T follicular helper cell (primary cell): ENCODE data around the gene TMEM238.

Source experiments
- DNase-seq: peaks from one replicate; pipeline ENCODE4 v3.0.0-alpha.2; 2020; ENCODE audit warnings: low read depth

TMEM238 gene

GRCh38 chr19:55377356-55378131 lies 6.5 kb downstream of the TMEM238 start:
- DNase-seq = no peak

DNA sequence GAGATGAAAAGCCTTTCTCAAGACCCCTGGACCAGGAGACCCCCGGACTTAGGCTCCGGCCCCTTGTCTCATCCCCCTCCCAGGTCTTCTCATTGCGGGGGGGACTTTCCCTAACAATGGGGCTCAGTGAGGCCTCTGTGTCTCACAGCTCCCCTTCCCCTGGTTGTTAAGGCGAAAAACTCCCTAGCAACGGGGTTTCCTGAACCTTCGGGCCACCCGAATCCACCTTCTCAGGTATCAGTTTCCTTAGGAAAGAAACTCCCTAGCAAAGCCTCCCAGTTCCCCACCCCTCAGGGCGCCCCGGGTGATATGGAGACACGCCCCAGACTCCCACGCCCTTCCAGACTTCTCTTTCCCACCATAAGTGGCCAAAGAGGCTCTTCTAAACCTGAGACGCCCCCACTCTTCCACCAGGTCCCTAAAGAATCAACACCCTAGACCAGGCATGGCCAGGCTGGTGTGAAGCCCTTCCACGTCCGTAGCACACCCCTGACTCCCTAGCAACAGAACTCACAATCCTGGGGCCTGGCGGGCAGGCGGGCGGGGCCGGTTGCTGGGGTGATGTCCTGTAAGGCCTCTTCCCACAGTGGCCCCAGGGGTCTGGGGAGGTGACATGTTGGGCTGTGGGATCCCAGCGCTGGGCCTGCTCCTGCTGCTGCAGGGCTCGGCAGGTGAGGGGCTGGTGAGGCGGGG lies 7.7 kb downstream of the TMEM238 start, which contains the start of gene TMEM190:
TSS of gene TMEM190 (plus strand) at position 586 of the 693 bp plus-strand sequence. CDS start at position 614, 28 bp downstream.
- no peak for DNase-seq

DNA sequence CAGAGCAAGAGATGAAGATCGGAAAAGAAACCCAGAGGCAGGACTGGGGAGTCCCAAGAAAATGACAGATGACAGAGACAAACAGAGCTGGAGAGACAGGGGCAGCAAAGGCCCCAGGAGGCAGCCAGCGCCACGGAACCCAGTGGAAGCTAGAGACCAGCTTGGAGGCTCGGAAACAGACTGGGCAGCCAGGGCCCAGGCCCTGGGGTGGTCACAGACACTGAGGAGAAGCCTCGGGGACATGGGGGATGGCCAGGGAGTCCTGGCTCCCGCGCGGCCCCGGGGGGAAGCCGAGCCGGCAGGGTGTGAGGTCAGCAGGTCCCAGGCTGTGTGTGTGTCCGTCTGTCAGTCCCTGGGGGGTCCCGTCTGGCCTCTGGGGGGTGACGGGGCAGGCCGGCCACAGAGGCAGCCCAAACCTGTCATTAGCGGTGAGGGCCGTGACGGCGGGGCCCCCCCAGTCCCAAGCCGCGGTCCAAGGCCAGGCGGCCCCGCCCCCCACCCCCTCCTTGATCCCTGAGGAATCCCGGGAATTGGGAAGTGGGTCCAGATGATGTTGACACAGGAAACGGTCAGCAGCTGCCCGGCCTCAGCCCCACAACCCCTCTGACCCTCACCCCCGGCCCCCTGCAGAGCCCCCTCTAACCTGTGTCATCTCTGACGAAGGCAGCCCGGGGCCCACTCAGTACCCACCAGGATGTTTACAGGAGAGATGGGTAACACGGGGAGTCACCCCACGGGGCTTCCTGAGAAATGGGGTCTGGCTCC lies 9.9 kb downstream of the TMEM238 start:
- DNase-seq = no peak

- DNase-seq = no peak
Measured at GRCh38 chr19:55373306-55373992, 10.6 kb downstream of the TMEM238 start.

DNA sequence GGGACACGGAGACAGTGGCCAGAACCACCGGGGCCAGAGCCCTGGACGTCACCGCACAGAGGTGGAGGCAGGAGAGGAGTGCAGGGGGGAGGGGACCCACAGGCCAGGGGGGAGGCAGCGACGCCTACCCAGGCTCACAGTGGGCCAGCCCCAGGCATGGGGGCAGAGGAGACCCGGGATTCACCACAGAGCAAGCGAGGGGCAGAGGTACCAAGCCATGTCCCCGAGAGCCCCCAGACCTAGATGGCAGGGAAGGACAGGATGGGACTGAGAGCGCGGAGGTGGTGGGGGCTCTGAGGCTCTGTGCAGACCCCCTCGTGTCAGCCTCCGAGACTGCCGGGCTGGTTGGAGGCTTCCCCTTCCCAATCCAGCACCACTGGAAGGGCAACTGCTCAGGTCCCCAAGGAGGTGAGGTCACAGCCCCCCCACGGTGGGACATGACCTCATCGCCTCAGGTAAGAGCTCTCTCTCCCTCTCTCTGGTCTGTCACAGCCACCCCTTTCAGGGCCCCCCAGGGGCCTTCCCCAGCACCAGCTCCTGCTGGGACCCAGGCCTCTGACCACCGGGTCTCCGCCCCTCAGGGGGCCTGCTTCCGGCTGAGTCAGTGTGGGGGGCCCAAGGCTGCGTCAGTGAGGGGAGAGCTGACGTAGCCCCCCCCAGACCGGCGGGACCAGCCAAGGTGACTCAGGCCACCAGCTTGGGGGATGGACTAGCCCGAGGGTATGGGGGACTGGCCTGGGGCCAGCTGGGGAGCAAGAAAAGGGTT lies 11.6 kb downstream of the TMEM238 start:
- DNase-seq = no peak

- DNase-seq = no peak
Measured at GRCh38 chr19:55370305-55370988, 13.6 kb downstream of the TMEM238 start, which contains the start of gene IL11. Gene IL11 (minus strand): TSS chr19:55370463. CDS start chr19:55370310, 153 bp downstream.

DNA sequence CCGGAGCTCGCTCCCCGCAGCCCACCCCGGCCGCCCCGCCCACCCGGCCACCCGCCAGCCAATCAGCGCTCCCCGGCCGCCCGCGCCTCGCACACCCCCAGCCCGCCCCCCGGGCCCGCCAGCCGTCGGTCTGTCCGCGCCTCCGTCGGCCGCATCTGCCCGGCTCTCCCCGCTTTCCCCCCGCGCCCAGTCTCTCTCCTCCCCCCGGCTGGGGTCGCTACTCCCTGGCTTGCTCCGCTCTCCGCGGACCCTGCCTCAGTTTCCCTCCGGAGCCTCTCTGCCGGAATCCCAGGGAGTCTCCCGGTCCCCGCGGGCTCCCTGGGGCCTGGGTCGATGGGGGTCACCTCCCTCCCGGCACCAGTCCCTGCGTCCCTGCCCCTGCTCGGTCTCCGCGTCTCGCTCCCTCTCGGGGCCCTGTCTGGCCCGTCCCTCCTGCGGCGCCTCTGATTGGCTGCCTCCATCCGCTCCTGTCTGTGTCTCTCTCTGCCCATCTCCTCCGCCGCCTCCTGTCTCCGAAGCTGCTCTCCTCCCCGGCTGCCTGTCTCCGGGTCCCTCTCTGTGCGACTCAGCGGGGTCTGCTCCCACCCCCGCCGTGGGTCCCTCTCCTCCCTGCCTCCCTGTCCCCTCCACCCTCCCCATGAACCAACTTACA lies 14.3 kb downstream of the TMEM238 start:
- no peak for DNase-seq

- DNase-seq = no peak
Measured at GRCh38 chr19:55368701-55369563, 15.2 kb downstream of the TMEM238 start.

DNA sequence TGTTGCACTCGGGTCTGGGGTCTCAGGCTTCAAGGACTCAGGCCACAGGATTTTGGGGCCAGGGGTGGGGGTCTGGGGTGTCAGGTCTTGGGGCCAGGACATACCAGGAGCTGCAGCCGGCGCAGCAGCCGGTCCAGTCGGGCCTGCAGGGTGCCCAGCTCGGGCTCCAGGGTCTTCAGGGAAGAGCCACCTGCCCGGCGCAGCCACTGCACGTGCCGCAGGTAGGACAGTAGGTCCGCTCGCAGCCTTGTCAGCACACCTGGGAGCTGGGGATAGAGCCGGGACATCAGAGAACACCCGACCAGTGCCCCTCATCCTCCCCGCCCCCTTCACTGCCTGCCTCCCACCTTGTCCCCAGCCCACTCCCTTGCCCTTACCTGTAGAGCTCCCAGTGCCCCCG lies 16.0 kb downstream of the TMEM238 start:
- no peak for DNase-seq

GRCh38 chr19:55366790-55367189 lies 17.3 kb downstream of the TMEM238 start:
- no peak for DNase-seq

- DNase-seq = no peak
Measured at GRCh38 chr19:55365964-55366363, 18.1 kb downstream of the TMEM238 start.

- no peak for DNase-seq
Measured at GRCh38 chr19:55365245-55365644, 18.8 kb downstream of the TMEM238 start.

DNA sequence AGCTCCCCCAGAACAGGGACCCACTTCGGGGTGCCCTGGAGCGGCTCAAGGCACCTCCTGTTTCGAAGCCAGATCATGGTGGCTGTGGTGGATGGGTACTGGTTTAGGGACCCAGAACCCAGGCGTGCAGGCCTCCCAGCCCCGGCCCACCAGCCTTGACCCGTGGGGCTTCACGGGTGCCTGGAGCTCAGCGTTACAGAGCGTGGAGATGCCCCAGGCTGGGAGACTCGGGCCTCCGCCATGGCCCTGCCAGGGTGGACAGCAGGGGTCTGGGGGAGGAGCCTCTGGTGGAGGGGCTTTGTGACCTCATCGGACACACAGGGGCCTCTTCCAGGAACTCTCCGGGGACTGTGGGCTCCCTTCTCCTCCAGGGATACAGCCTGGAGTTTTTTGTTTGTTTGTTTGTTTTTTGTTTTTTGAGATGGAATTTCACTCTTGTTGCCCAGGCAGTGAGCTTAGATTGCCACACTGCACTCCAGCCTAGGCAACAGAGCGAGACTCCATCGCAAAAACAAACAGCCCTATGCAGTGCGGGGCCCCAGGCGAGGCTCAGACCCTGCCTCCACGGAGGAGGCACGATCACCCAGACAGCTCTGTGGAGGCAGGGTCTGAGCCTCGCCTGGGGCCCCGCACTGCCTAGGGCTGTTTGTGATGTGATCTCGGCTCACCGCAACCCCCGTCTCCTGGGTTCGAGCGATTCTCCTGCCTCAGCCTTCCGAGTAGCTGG lies 20.9 kb downstream of the TMEM238 start, which contains the start of gene GARIN5B:
TSS of gene GARIN5B (minus strand) at position 271 of the 727 bp plus-strand sequence. CDS start at position 77, 194 bp downstream.
- DNase-seq = no peak

DNA sequence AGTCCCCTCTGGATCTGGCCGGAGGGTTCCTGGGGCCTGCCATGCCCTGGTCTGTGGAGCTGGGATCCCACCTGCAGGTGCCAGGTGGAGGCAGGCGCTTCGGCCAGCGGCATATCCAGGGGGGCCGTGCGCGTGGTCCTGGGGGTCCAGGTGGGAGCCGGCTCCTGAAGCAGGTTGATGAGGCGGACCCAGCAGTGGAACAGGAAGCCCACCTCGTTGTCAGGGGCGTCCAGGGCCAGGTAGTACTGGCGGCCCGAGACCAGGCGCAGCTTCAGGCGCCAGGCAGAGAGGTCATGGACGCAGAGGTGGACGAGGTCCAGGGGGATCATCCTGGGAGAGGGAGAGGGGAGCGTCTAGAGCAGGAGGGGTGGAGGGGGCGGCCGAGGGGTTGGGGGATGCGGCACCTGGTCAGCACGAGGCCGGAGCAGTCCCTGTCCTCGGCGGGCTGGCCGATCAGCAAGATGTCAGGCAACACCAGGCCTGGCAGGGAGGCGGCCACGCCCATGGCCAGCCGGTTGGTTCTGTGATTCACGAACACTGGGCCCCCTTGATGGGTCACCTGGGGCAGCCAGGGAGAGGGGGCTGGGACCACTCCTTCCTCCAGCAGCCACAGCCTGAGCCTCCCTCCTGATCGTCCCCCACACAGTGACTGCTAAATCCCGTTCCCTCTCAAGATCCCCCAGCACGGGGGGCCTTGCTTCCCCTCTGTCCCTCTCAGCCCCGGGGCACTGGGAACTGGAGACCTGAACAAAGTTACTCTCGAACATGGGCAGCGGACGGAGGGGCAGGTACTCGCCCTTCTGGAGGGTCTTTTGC lies 21.7 kb downstream of the TMEM238 start:
- no peak for DNase-seq

- no peak for DNase-seq
Measured at GRCh38 chr19:55360902-55361301, 23.2 kb downstream of the TMEM238 start.

DNA sequence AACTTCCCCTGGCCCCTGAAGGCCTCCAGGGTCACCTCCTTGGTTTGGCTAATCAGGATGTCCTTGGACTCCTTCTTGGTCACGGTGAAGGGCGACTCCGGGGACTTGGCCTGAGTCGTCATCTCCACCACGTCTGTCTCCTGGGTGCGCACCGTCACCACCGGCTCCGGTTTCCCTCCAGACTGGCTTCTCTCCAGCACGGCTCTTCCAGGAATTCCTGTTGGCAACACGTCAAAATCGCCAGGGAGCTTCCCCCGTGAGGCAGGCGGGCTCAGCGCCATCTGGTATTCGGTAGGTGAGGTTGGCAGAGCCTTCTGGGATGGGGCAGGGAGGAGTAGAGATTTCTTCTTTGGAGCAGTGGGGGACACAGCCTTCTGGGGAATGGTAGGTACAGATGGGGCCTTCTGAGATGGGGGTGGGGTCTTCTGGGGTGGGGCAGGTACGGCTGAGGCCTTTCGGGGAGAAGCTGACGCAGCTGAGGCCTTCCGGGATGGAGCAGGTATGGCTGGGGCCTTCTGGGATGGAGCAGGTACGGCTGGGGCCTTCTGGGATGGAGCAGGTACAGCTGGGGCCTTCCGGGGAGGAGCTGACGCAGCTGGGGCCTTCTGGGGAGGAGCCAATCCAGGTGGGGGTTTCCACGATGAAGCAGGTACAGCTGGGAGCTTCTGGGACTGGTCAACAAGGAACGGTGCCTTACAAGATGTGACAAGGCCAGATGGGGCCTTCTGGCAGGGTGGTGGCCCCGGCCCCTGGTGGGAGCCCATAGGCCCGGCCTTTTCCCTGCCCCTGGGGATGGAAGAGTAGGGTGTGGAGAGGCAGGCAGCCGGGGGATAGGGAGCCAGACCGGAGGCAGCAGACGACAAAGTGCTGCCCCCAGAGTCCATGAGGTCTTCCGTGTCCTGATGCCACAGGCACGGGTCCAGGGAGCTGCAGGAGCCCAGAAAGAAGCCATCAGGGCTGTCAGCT lies 24.9 kb downstream of the TMEM238 start:
- no peak for DNase-seq
